ENCODE data around the gene PAX6.

Gene PAX6

GRCh38 chr11:31805629-31806185, 5.4 kb downstream of the PAX6 start:
- Mint-ChIP-seq H3K9me3 (peaks cover 4% of the 10 kb centered on the region), H3K27me3 (peaks cover 92% of the 10 kb centered on the region), H3K4me3 (no peak overlapping the region), H3K27ac (no peak overlapping the region), H3K4me1 (peaks cover 31% of the 10 kb centered on the region), H3K36me3 (no peaks in the 10 kb centered on the region)
- no peak for ATAC-seq

- H3K9me3 Mint-ChIP-seq, result peaks cover 7% of the 10 kb centered on the region
- no peak overlapping the region for H3K27ac Mint-ChIP-seq
- no peak overlapping the region for H3K4me3 Mint-ChIP-seq
- H3K4me1 Mint-ChIP-seq, result peaks cover 31% of the 10 kb centered on the region
- peaks cover under 1% of the 10 kb centered on the region for H3K36me3 Mint-ChIP-seq
- peaks cover 93% of the 10 kb centered on the region for H3K27me3 Mint-ChIP-seq
- no peak for ATAC-seq
These were observed 6.0 kb downstream of the PAX6 start for GRCh38 chr11:31805037-31805628.

GRCh38 chr11:31804312-31805036, 6.6 kb downstream of the PAX6 start:
- peaks cover 11% of the 10 kb centered on the region for H3K9me3 Mint-ChIP-seq
- H3K27ac Mint-ChIP-seq, result no peak overlapping the region
- H3K4me1 Mint-ChIP-seq, result peaks cover 30% of the 10 kb centered on the region
- peaks cover 93% of the 10 kb centered on the region for H3K27me3 Mint-ChIP-seq
- no peak for ATAC-seq
- H3K4me3 Mint-ChIP-seq, result no peak overlapping the region
- H3K36me3 Mint-ChIP-seq, result peaks cover 5% of the 10 kb centered on the region

- peaks cover 93% of the 10 kb centered on the region for H3K27me3 Mint-ChIP-seq
- no peak overlapping the region for H3K27ac Mint-ChIP-seq
- peaks cover 5% of the 10 kb centered on the region for H3K36me3 Mint-ChIP-seq
- no peak overlapping the region for H3K4me3 Mint-ChIP-seq
- peaks cover 11% of the 10 kb centered on the region for H3K9me3 Mint-ChIP-seq
- ATAC-seq, result no peak
- H3K4me1 Mint-ChIP-seq, result peaks cover 24% of the 10 kb centered on the region
These were observed 7.3 kb downstream of the PAX6 start for GRCh38 chr11:31803813-31804311.

GRCh38 chr11:31802990-31803812, 7.9 kb downstream of the PAX6 start:
- H3K27ac Mint-ChIP-seq, result no peak overlapping the region
- H3K4me1 Mint-ChIP-seq, result peaks cover 23% of the 10 kb centered on the region
- H3K27me3 Mint-ChIP-seq, result peaks cover 93% of the 10 kb centered on the region
- H3K9me3 Mint-ChIP-seq, result peaks cover 11% of the 10 kb centered on the region
- peaks cover 5% of the 10 kb centered on the region for H3K36me3 Mint-ChIP-seq
- ATAC-seq, result no peak
- H3K4me3 Mint-ChIP-seq, result no peak overlapping the region

- Mint-ChIP-seq H3K4me1 (peaks cover 27% of the 10 kb centered on the region), H3K27ac (no peak overlapping the region), H3K9me3 (peaks cover 11% of the 10 kb centered on the region), H3K36me3 (peaks cover 5% of the 10 kb centered on the region), H3K27me3 (peaks cover 93% of the 10 kb centered on the region), H3K4me3 (no peak overlapping the region)
- no peak for ATAC-seq
These were observed 8.5 kb downstream of the PAX6 start for GRCh38 chr11:31802609-31802989.

GRCh38 chr11:31802000-31802551, 9.0 kb downstream of the PAX6 start:
- H3K27ac Mint-ChIP-seq, result no peak overlapping the region
- no peak for ATAC-seq
- peaks cover 11% of the 10 kb centered on the region for H3K9me3 Mint-ChIP-seq
- H3K4me3 Mint-ChIP-seq, result no peak overlapping the region
- H3K27me3 Mint-ChIP-seq, result peaks cover 93% of the 10 kb centered on the region
- H3K36me3 Mint-ChIP-seq, result peaks cover 5% of the 10 kb centered on the region
- H3K4me1 Mint-ChIP-seq, result peaks cover 32% of the 10 kb centered on the region

- no peak overlapping the region for H3K4me3 Mint-ChIP-seq
- peaks cover 14% of the 10 kb centered on the region for H3K9me3 Mint-ChIP-seq
- ATAC-seq, result no peak
- H3K27me3 Mint-ChIP-seq, result peaks cover 93% of the 10 kb centered on the region
- peaks cover 38% of the 10 kb centered on the region for H3K4me1 Mint-ChIP-seq
- H3K27ac Mint-ChIP-seq, result no peak overlapping the region
- H3K36me3 Mint-ChIP-seq, result peaks cover 5% of the 10 kb centered on the region
These were observed 9.8 kb downstream of the PAX6 start for GRCh38 chr11:31801298-31801702.

GRCh38 chr11:31800398-31801265, 10.5 kb downstream of the PAX6 start:
- H3K4me3 Mint-ChIP-seq, result no peak overlapping the region
- H3K9me3 Mint-ChIP-seq, result peaks cover 14% of the 10 kb centered on the region
- ATAC-seq, result no peak
- peaks cover 95% of the 10 kb centered on the region for H3K27me3 Mint-ChIP-seq
- H3K27ac Mint-ChIP-seq, result no peak overlapping the region
- H3K4me1 Mint-ChIP-seq, result peaks cover 38% of the 10 kb centered on the region
- peaks cover 5% of the 10 kb centered on the region for H3K36me3 Mint-ChIP-seq

- peaks cover 5% of the 10 kb centered on the region for H3K36me3 Mint-ChIP-seq
- peaks cover 14% of the 10 kb centered on the region for H3K9me3 Mint-ChIP-seq
- H3K27me3 Mint-ChIP-seq, result peaks cover 89% of the 10 kb centered on the region
- peaks cover 36% of the 10 kb centered on the region for H3K4me1 Mint-ChIP-seq
- peak overlapping the region; percentile 42 for H3K4me3 Mint-ChIP-seq
- H3K27ac Mint-ChIP-seq, result no peak overlapping the region
- no peak for ATAC-seq
These were observed 11.4 kb downstream of the PAX6 start for GRCh38 chr11:31799435-31800397.

GRCh38 chr11:31798554-31799434, 12.3 kb downstream of the PAX6 start:
- peaks cover 83% of the 10 kb centered on the region for H3K27me3 Mint-ChIP-seq
- no peak for ATAC-seq
- H3K4me3 Mint-ChIP-seq, result peak overlapping the region; percentile 15
- peaks cover 5% of the 10 kb centered on the region for H3K36me3 Mint-ChIP-seq
- no peak overlapping the region for H3K27ac Mint-ChIP-seq
- peaks cover 14% of the 10 kb centered on the region for H3K9me3 Mint-ChIP-seq
- peaks cover 28% of the 10 kb centered on the region for H3K4me1 Mint-ChIP-seq

GRCh38 chr11:31798057-31798553, 13.0 kb downstream of the PAX6 start:
- ATAC-seq, result no peak
- peaks cover 83% of the 10 kb centered on the region for H3K27me3 Mint-ChIP-seq
- no peak overlapping the region for H3K27ac Mint-ChIP-seq
- H3K9me3 Mint-ChIP-seq, result peaks cover 14% of the 10 kb centered on the region
- peaks cover 28% of the 10 kb centered on the region for H3K4me1 Mint-ChIP-seq
- peaks cover 5% of the 10 kb centered on the region for H3K36me3 Mint-ChIP-seq
- H3K4me3 Mint-ChIP-seq, result no peak overlapping the region

Data from stimulated activated memory B cell treated with anti-CD40 and anti-IgM and Interleukin-4, amounts not matched to agents 10 μg/mL and 1 μg/mL and 100 μg/mL, for 72 hours (primary cell).